ENCODE measurements around the gene OR12D1. TPM values are rescaled to one million over a fixed set of nuclear protein-coding genes. Genes with fewer than 3 reads are reported as not detected.
"Not testable (repeated sequence)": the region's sequence is repeated elsewhere in the genome, so short reads cannot be mapped to it uniquely, and the experiment has no call there.

The OR12D1 gene
- total and polyA plus RNA-seq, 5 donors, result not detected

GRCh38 chr6:29426654-29427053 lies 11.9 kb downstream of the OR12D1 start:
- DNase-seq (no peak), ATAC-seq (no peak)
- Histone ChIP-seq H3K27ac (ENCODE audit: low read length) (no peak overlapping the region), H3K9me3 (ENCODE audit: control insufficient read depth, low read length) (no peaks in the 10 kb centered on the region), H3K4me1 (ENCODE audit: control insufficient read depth, insufficient read depth, low read length) (no peaks in the 10 kb centered on the region), H3K4me3 (ENCODE audit: low read length) (no peak overlapping the region), H3K27me3 (ENCODE audit: control insufficient read depth, insufficient read depth) (no peaks in the 10 kb centered on the region)
- 77% methylated on average over 3 of the region's 3 CpGs for WGBS
- intact Hi-C loops (cut with DNase I), result no loop called here

GRCh38 chr6:29436730-29437129 lies 22.0 kb downstream of the OR12D1 start:
- H3K4me1 ChIP-seq (ENCODE audit: control insufficient read depth, insufficient read depth, low read length); H3K27me3 ChIP-seq (ENCODE audit: control insufficient read depth, insufficient read depth); intact Hi-C loops (cut with DNase I); DNase-seq; ATAC-seq; H3K27ac ChIP-seq (ENCODE audit: low read length); H3K9me3 ChIP-seq (ENCODE audit: control insufficient read depth, low read length); H3K4me3 ChIP-seq (ENCODE audit: low read length): not testable (repeated sequence)
- WGBS, result 69% methylated on average over 18 of the region's 18 CpGs

GRCh38 chr6:29439006-29439405 lies 24.3 kb downstream of the OR12D1 start, which contains the start of gene OR10C1:
OR10C1 (plus strand) TSS chr6:29439306; CDS start chr6:29440016, 710 bp downstream.
- no peaks in the 10 kb centered on the region for H3K27me3 ChIP-seq (ENCODE audit: control insufficient read depth, insufficient read depth)
- no peak within 1 kb of the TSS for H3K4me3 ChIP-seq (ENCODE audit: low read length)
- DNase-seq, result no peak
- no peaks in the 10 kb centered on the region for H3K9me3 ChIP-seq (ENCODE audit: control insufficient read depth, low read length)
- no peak for ATAC-seq
- no peak within 1 kb of the TSS for H3K27ac ChIP-seq (ENCODE audit: low read length)
- intact Hi-C loops (cut with DNase I), result no loop called here
- H3K4me1 ChIP-seq (ENCODE audit: control insufficient read depth, insufficient read depth, low read length), result no peaks in the 10 kb centered on the region

GRCh38 chr6:29442719-29443118 lies 28.0 kb downstream of the OR12D1 start:
- no peak overlapping the region for H3K4me3 ChIP-seq (ENCODE audit: low read length)
- 84% methylated on average over 1 of the region's 1 CpG for WGBS
- H3K27ac ChIP-seq (ENCODE audit: low read length), result no peak overlapping the region
- DNase-seq (no peak), ATAC-seq (no peak)
- no peaks in the 10 kb centered on the region for H3K27me3 ChIP-seq (ENCODE audit: control insufficient read depth, insufficient read depth)
- no peaks in the 10 kb centered on the region for H3K4me1 ChIP-seq (ENCODE audit: control insufficient read depth, insufficient read depth, low read length)
- intact Hi-C loops (cut with DNase I), result no loop called here
- H3K9me3 ChIP-seq (ENCODE audit: control insufficient read depth, low read length), result no peaks in the 10 kb centered on the region

- ATAC-seq; intact Hi-C loops (cut with DNase I); H3K27me3 ChIP-seq (ENCODE audit: control insufficient read depth, insufficient read depth); H3K27ac ChIP-seq (ENCODE audit: low read length); H3K4me3 ChIP-seq (ENCODE audit: low read length); DNase-seq; H3K4me1 ChIP-seq (ENCODE audit: control insufficient read depth, insufficient read depth, low read length); H3K9me3 ChIP-seq (ENCODE audit: control insufficient read depth, low read length): not testable (repeated sequence)
- WGBS, result 83% methylated on average over 1 of the region's 1 CpG
Observed at GRCh38 chr6:29444031-29444430, 29.3 kb downstream of the OR12D1 start.

GRCh38 chr6:29447670-29448069 lies 32.9 kb downstream of the OR12D1 start:
- 94% methylated on average over 1 of the region's 1 CpG for WGBS
- Histone ChIP-seq H3K4me1 (ENCODE audit: control insufficient read depth, insufficient read depth, low read length) (no peaks in the 10 kb centered on the region), H3K27ac (ENCODE audit: low read length) (no peak overlapping the region), H3K27me3 (ENCODE audit: control insufficient read depth, insufficient read depth) (no peaks in the 10 kb centered on the region), H3K4me3 (ENCODE audit: low read length) (no peak overlapping the region), H3K9me3 (ENCODE audit: control insufficient read depth, low read length) (no peaks in the 10 kb centered on the region)
- intact Hi-C loops (cut with DNase I), result no loop called here
- DNase-seq, result no peak
- ATAC-seq, result no peak

- 67% methylated on average over 3 of the region's 3 CpGs for WGBS
- DNase-seq, result no peak
- ATAC-seq, result no peak
Observed at GRCh38 chr6:29451471-29452193, 36.9 kb downstream of the OR12D1 start.

GRCh38 chr6:29456971-29457370 lies 42.2 kb downstream of the OR12D1 start, which contains the start of the genes OR11A1 and OR2H1:
OR11A1 (minus strand) TSS chr6:29457071; CDS start chr6:29427641, 29,430 bp downstream.
OR2H1 (plus strand) TSS chr6:29457155; CDS start chr6:29461770, 4,615 bp downstream.
- ATAC-seq (no peak), DNase-seq (no peak)
- Histone ChIP-seq H3K4me3 (ENCODE audit: low read length) (no peak within 1 kb of the TSS), H3K4me1 (ENCODE audit: control insufficient read depth, insufficient read depth, low read length) (no peaks in the 10 kb centered on the region), H3K27ac (ENCODE audit: low read length) (no peak within 1 kb of the TSS), H3K9me3 (ENCODE audit: control insufficient read depth, low read length) (no peaks in the 10 kb centered on the region), H3K27me3 (ENCODE audit: control insufficient read depth, insufficient read depth) (no peaks in the 10 kb centered on the region)
- 58% methylated on average over 2 of the region's 2 CpGs for WGBS
- intact Hi-C loops (cut with DNase I), result no loop called here

More at GRCh38 chr6:29451471-29452193, 36.9 kb downstream of the OR12D1 start:
- Histone ChIP-seq H3K27me3 (ENCODE audit: control insufficient read depth, insufficient read depth) (no peaks in the 10 kb centered on the region), H3K4me1 (ENCODE audit: control insufficient read depth, insufficient read depth, low read length) (no peaks in the 10 kb centered on the region), H3K27ac (ENCODE audit: low read length) (no peak overlapping the region), H3K4me3 (ENCODE audit: low read length) (no peak overlapping the region), H3K9me3 (ENCODE audit: control insufficient read depth, low read length) (no peaks in the 10 kb centered on the region)
- intact Hi-C loops (cut with DNase I), result no loop called here

GRCh38 chr6:29461021-29461814 lies 46.5 kb downstream of the OR12D1 start:
- Histone ChIP-seq H3K27ac (ENCODE audit: low read length) (no peak overlapping the region), H3K4me1 (ENCODE audit: control insufficient read depth, insufficient read depth, low read length) (no peaks in the 10 kb centered on the region), H3K9me3 (ENCODE audit: control insufficient read depth, low read length) (no peaks in the 10 kb centered on the region), H3K27me3 (ENCODE audit: control insufficient read depth, insufficient read depth) (no peaks in the 10 kb centered on the region), H3K4me3 (ENCODE audit: low read length) (no peak overlapping the region)
- intact Hi-C loops (cut with DNase I), result no loop called here
- 72% methylated on average over 5 of the region's 5 CpGs for WGBS
- ATAC-seq (no peak), DNase-seq (no peak)

GRCh38 chr6:29462022-29462421 lies 47.3 kb downstream of the OR12D1 start:
- H3K27ac ChIP-seq (ENCODE audit: low read length), result no peak overlapping the region
- WGBS, result 84% methylated on average over 6 of the region's 6 CpGs
- H3K9me3 ChIP-seq (ENCODE audit: control insufficient read depth, low read length), result no peaks in the 10 kb centered on the region
- DNase-seq, result no peak
- H3K27me3 ChIP-seq (ENCODE audit: control insufficient read depth, insufficient read depth), result no peaks in the 10 kb centered on the region
- H3K4me3 ChIP-seq (ENCODE audit: low read length), result no peak overlapping the region
- no peaks in the 10 kb centered on the region for H3K4me1 ChIP-seq (ENCODE audit: control insufficient read depth, insufficient read depth, low read length)
- no peak for ATAC-seq
- intact Hi-C loops (cut with DNase I), result no loop called here

- H3K27ac ChIP-seq (ENCODE audit: low read length), result no peak overlapping the region
- WGBS, result 73% methylated on average over 2 of the region's 2 CpGs
- H3K27me3 ChIP-seq (ENCODE audit: control insufficient read depth, insufficient read depth), result no peaks in the 10 kb centered on the region
- ATAC-seq (no peak), DNase-seq (no peak)
- H3K4me3 ChIP-seq (ENCODE audit: low read length), result no peak overlapping the region
- H3K4me1 ChIP-seq (ENCODE audit: control insufficient read depth, insufficient read depth, low read length), result no peaks in the 10 kb centered on the region
- H3K9me3 ChIP-seq (ENCODE audit: control insufficient read depth, low read length), result no peaks in the 10 kb centered on the region
- intact Hi-C loops (cut with DNase I), result no loop called here
Observed at GRCh38 chr6:29465279-29465678, 50.6 kb downstream of the OR12D1 start.
